SK-N-SH (cell line): Measurements from ENCODE around the gene METTL13. TPM values are rescaled to one million over a fixed set of nuclear protein-coding genes. Genes with fewer than 3 reads are reported as not detected.

ENCODE experiments used
- CTCF ChIA-PET: fragments of 300-600, 350-600 bp; formaldehyde crosslinking; extraction: SDS; loops from one replicate; lab custom pipeline; 2021; lab: Yijun Ruan, JAX
- POLR2A ChIA-PET: fragments of 350-600 bp; sonication (Branson Sonifier 250); formaldehyde crosslinking; extraction: SDS; loops from one replicate; lab custom pipeline; 2020; ENCODE audit warnings: antibody characterized with exemption, inconsistent platforms; lab: Yijun Ruan, JAX
- DNase-seq: peaks from one replicate; pipeline ENCODE4 v3.0.0; 2012
- H2AFZ ChIP-seq: fragments of 200-600 bp; sonication (generic); 2 replicates; pipeline ENCODE4 v1.8.1; 2016; ENCODE audit warnings: antibody characterized with exemption, mild to moderate bottlenecking, low read depth
- H3F3A ChIP-seq: fragments of 200-600 bp; sonication (generic); replicated peaks from 2 replicates; pipeline ENCODE3; 2016; ENCODE audit warnings: antibody characterized with exemption, mild to moderate bottlenecking; ENCODE audit not compliant: insufficient read depth
- H3K27ac ChIP-seq, 2 experiments: fragments of 200-500 bp in 1 of 2; fragments of 200-600 bp in 1 of 2; sonication (Bioruptor generic) in 1 of 2; sonication (generic), shearing (Covaris generic) in 1 of 2; 2 replicates each; pipeline versions ENCODE4 v1.5.1 to v1.6.1; 2014 to 2016; ENCODE audit warnings: low read depth in 2 of 2, inconsistent platforms in 1 of 2, low read length in 1 of 2, mild to moderate bottlenecking in 1 of 2, mixed read lengths in 1 of 2
- H3K27me3 ChIP-seq: fragments of 200-600 bp; sonication (generic), shearing (Covaris generic); 2 replicates; pipeline ENCODE4 v1.6.1; 2016; ENCODE audit warnings: mixed run types; ENCODE audit not compliant: insufficient read depth
- H3K36me3 ChIP-seq, 2 experiments: fragments of 200-500 bp in 1 of 2; fragments of 200-600 bp in 1 of 2; sonication (Bioruptor generic) in 1 of 2; sonication (generic) in 1 of 2; replicated peaks in 1 of 2; 2 replicates each; pipeline versions ENCODE3 to v1.5.1; 2014 to 2016; ENCODE audit warnings: low read length in 1 of 2, mild to moderate bottlenecking in 1 of 2; ENCODE audit not compliant: insufficient read depth in 2 of 2, control insufficient read depth in 1 of 2
- H3K4me1 ChIP-seq, 2 experiments: fragments of 200-500 bp in 1 of 2; fragments of 200-600 bp in 1 of 2; sonication (Bioruptor generic) in 1 of 2; sonication (generic), shearing (Covaris generic) in 1 of 2; 2 replicates each; pipeline versions ENCODE4 v1.5.1 to v1.6.1; 2014 to 2016; ENCODE audit warnings: low read depth in 1 of 2, low read length in 1 of 2, mixed run types in 1 of 2; ENCODE audit not compliant: insufficient read depth in 2 of 2, control insufficient read depth in 1 of 2
- H3K4me2 ChIP-seq: fragments of 200-600 bp; sonication (generic), shearing (Covaris generic); 2 replicates; pipeline ENCODE4 v1.6.1; 2017; ENCODE audit warnings: mixed run types
- H3K4me3 ChIP-seq, 2 experiments: fragments of 200-500 bp in 1 of 2; fragments of 200-600 bp in 1 of 2; sonication (Bioruptor generic) in 1 of 2; sonication (generic), shearing (Covaris generic) in 1 of 2; 2 replicates each; pipeline versions ENCODE4 v1.5.1 to v1.8.1; 2014 to 2016; ENCODE audit warnings: low read depth in 2 of 2, inconsistent platforms in 1 of 2, low read length in 1 of 2, mild to moderate bottlenecking in 1 of 2, mixed read lengths in 1 of 2, moderate library complexity in 1 of 2
- H3K79me2 ChIP-seq: fragments of 200-600 bp; sonication (generic); 2 replicates; pipeline ENCODE4 v1.8.1; 2017; ENCODE audit warnings: mild to moderate bottlenecking; ENCODE audit not compliant: insufficient read depth
- H3K9ac ChIP-seq: fragments of 200-600 bp; sonication (generic); 2 replicates; pipeline ENCODE4 v1.6.1; 2017; ENCODE audit warnings: mixed run types
- H3K9me2 ChIP-seq: fragments of 200-600 bp; sonication (generic); 2 replicates; pipeline ENCODE4 v1.6.1; 2017; ENCODE audit warnings: mixed run types
- H3K9me3 ChIP-seq: fragments of 200-600 bp; sonication (generic); 2 replicates; pipeline ENCODE4 v1.6.1; 2017; ENCODE audit warnings: mixed run types, mild to moderate bottlenecking, moderate library complexity
- H4K20me1 ChIP-seq: fragments of 200-600 bp; sonication (generic); 2 replicates; pipeline ENCODE4 v1.6.1; 2017; ENCODE audit warnings: mild to moderate bottlenecking, mixed run types; ENCODE audit not compliant: insufficient read depth
- CHD2 ChIP-seq: fragments of 150-350 bp; IDR thresholded peaks from 2 replicates; pipeline ENCODE4 v1.6.1; 2018; ENCODE audit warnings: low read length; ENCODE audit not compliant: partially characterized antibody
- FOXJ3 ChIP-seq: sonication (generic); formaldehyde crosslinking; IDR thresholded peaks from 2 replicates; pipeline ENCODE4 v1.5.1; 2020; ENCODE audit warnings: mild to moderate bottlenecking, missing genetic modification reagents
- FOXM1 ChIP-seq: IDR thresholded peaks from 2 replicates; pipeline ENCODE4 v1.4.0; 2012; ENCODE audit warnings: low read depth, mild to moderate bottlenecking
- GABPA ChIP-seq: IDR thresholded peaks from 2 replicates; pipeline ENCODE4 v1.4.0; 2012; ENCODE audit warnings: low read depth, mild to moderate bottlenecking
- IRF3 ChIP-seq: fragments of 150-350 bp; IDR thresholded peaks from 2 replicates; pipeline ENCODE4 v1.6.1; 2016; ENCODE audit warnings: mild to moderate bottlenecking, low read depth, low read length
- JUND ChIP-seq: IDR thresholded peaks from 2 replicates; pipeline ENCODE4 v1.4.0; 2012
- MEF2A ChIP-seq: IDR thresholded peaks from 2 replicates; pipeline ENCODE4 v1.4.0; 2012; ENCODE audit warnings: low read depth, borderline replicate concordance
- NFIC ChIP-seq: IDR thresholded peaks from 2 replicates; pipeline ENCODE4 v1.4.0; 2012; ENCODE audit warnings: borderline replicate concordance
- NRF1 ChIP-seq: IDR thresholded peaks from 2 replicates; pipeline ENCODE4 v1.6.1; 2012; ENCODE audit warnings: low read depth, mild to moderate bottlenecking, low read length
- PBX3 ChIP-seq: IDR thresholded peaks from 2 replicates; pipeline ENCODE4; 2012
- RAD21 ChIP-seq: IDR thresholded peaks from 2 replicates; pipeline ENCODE4 v1.6.1; 2012; ENCODE audit warnings: mild to moderate bottlenecking, low read length
- RFX5 ChIP-seq: IDR thresholded peaks from 2 replicates; pipeline ENCODE4 v1.6.1; 2012; ENCODE audit warnings: mild to moderate bottlenecking, improper control_type of control experiment, low read length
- SMC3 ChIP-seq: IDR thresholded peaks from 2 replicates; pipeline ENCODE4 v1.6.1; 2012; ENCODE audit warnings: low read depth, low read length, improper control_type of control experiment
- TAF1 ChIP-seq: IDR thresholded peaks from 2 replicates; pipeline ENCODE4 v1.6.1; 2012; ENCODE audit warnings: low read depth, mild to moderate bottlenecking, low read length, moderate library complexity, borderline replicate concordance
- TEAD4 ChIP-seq: IDR thresholded peaks from 2 replicates; pipeline ENCODE4 v1.4.0; 2012; ENCODE audit warnings: mild to moderate bottlenecking, borderline replicate concordance; ENCODE audit not compliant: insufficient read depth
- ZBTB33 ChIP-seq: IDR thresholded peaks from 2 replicates; pipeline ENCODE4 v1.4.0; 2012; ENCODE audit warnings: low read depth, borderline replicate concordance
- polyA plus RNA-seq, 3 experiments: library from polyadenylated mRNA; depleted of rRNA; stranded (reverse); fragments of >200 nt; gene quantifications; 2 replicates each; pipeline ENCODE4 v1.2.3, GENCODE V29; 2012
- TF ChIP-seq, protein P1 (sequence below): IDR thresholded peaks from 2 replicates; pipeline ENCODE4 v1.6.1; 2012; ENCODE audit warnings: mild to moderate bottlenecking, low read depth, low read length, moderate library complexity
- TF ChIP-seq, protein P2 (sequence below): fragments of 150-350 bp; IDR thresholded peaks from 2 replicates; pipeline ENCODE4 v1.6.1; 2017; ENCODE audit warnings: antibody characterized with exemption, low read length, low read depth, borderline replicate concordance
- TF ChIP-seq, protein P3 (sequence below): IDR thresholded peaks from 2 replicates; pipeline ENCODE4 v1.4.0; 2012; ENCODE audit warnings: low read depth

Gene METTL13
- polyA plus RNA-seq, 1 of the 3 experiments (the other 2 are of a cell fraction) = 32.7 TPM

- H3F3A ChIP-seq = no peaks in the 10 kb centered on the region
- CTCF ChIA-PET = no interaction called here
- no peaks in the 10 kb centered on the region for H4K20me1 ChIP-seq
- no peak overlapping the region for H2AFZ ChIP-seq
- no peak overlapping the region for H3K27ac ChIP-seq
- H3K27me3 ChIP-seq = peaks cover 25% of the 10 kb centered on the region; the same call in 1 of the 2 replicates
- no peak overlapping the region for H3K9ac ChIP-seq
- POLR2A ChIA-PET = no interaction called here
- peaks cover 0 to 10% of the 10 kb centered on the region in 2 experiments; a peak in 2 of 4 replicates for H3K4me1 ChIP-seq
- no peaks in the 10 kb centered on the region for H3K9me2 ChIP-seq
- no peaks in the 10 kb centered on the region for H3K36me3 ChIP-seq
- no peak for TF ChIP-seq GABPA
- TF ChIP-seq SMC3 = no peak
- no peak for TF ChIP-seq CHD2
- no peak for TF ChIP-seq IRF3
- no peak for TF ChIP-seq RFX5
- no peak for TF ChIP-seq FOXJ3 (CRISPR knock-in tag)
- no peak for TF ChIP-seq ZBTB33
- no peak for TF ChIP-seq TEAD4
- TF ChIP-seq PBX3 = no peak
- TF ChIP-seq, protein P1, sequence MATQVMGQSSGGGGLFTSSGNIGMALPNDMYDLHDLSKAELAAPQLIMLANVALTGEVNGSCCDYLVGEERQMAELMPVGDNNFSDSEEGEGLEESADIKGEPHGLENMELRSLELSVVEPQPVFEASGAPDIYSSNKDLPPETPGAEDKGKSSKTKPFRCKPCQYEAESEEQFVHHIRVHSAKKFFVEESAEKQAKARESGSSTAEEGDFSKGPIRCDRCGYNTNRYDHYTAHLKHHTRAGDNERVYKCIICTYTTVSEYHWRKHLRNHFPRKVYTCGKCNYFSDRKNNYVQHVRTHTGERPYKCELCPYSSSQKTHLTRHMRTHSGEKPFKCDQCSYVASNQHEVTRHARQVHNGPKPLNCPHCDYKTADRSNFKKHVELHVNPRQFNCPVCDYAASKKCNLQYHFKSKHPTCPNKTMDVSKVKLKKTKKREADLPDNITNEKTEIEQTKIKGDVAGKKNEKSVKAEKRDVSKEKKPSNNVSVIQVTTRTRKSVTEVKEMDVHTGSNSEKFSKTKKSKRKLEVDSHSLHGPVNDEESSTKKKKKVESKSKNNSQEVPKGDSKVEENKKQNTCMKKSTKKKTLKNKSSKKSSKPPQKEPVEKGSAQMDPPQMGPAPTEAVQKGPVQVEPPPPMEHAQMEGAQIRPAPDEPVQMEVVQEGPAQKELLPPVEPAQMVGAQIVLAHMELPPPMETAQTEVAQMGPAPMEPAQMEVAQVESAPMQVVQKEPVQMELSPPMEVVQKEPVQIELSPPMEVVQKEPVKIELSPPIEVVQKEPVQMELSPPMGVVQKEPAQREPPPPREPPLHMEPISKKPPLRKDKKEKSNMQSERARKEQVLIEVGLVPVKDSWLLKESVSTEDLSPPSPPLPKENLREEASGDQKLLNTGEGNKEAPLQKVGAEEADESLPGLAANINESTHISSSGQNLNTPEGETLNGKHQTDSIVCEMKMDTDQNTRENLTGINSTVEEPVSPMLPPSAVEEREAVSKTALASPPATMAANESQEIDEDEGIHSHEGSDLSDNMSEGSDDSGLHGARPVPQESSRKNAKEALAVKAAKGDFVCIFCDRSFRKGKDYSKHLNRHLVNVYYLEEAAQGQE = no peak
- TF ChIP-seq MEF2A = no peak
- TF ChIP-seq, protein P2, sequence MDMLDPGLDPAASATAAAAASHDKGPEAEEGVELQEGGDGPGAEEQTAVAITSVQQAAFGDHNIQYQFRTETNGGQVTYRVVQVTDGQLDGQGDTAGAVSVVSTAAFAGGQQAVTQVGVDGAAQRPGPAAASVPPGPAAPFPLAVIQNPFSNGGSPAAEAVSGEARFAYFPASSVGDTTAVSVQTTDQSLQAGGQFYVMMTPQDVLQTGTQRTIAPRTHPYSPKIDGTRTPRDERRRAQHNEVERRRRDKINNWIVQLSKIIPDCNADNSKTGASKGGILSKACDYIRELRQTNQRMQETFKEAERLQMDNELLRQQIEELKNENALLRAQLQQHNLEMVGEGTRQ = no peak
- no peak for TF ChIP-seq FOXM1
- no peak for TF ChIP-seq JUND
- TF ChIP-seq NRF1 = no peak
- no peak for TF ChIP-seq TAF1
- TF ChIP-seq NFIC = no peak
- TF ChIP-seq, protein P3, sequence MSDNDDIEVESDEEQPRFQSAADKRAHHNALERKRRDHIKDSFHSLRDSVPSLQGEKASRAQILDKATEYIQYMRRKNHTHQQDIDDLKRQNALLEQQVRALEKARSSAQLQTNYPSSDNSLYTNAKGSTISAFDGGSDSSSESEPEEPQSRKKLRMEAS = no peak
- no peak for TF ChIP-seq RAD21
- DNase-seq = no peak
- H3K79me2 ChIP-seq = no peaks in the 10 kb centered on the region
- no peak overlapping the region for H3K4me3 ChIP-seq
- no peak overlapping the region for H3K4me2 ChIP-seq
- no peaks in the 10 kb centered on the region for H3K9me3 ChIP-seq
These were observed 64.5 kb downstream of the METTL13 start for GRCh38 chr1:171845998-171846397.
